ENCODE measurements around the gene ABCC12.

ABCC12 gene

DNA sequence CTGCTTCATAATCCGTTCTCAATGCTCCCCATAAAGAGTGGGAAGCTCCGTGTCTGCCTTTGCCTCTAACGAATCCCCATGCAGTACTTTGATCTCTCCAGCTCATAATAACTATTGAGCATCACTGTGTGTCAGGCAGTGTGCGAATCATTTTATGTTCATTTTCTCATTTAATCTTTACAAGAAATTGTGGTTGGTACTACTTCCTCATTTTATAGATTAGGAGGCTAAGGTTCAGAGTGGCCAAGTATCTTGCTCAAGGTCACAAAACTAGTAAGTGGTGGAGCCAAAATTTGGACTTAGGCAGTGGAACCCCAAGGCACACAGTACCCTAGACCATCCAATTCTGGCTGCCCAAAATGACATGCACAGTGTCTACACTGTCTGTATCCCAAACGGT is 44.8 kb downstream of the ABCC12 start:
- no peak overlapping the region for H3K27ac ChIP-seq
- H3K36me3 ChIP-seq (ENCODE audit: insufficient read depth, low read length) = no peaks in the 10 kb centered on the region
- H3K9ac ChIP-seq (ENCODE audit: insufficient read length) = no peak overlapping the region
- H3K4me3 ChIP-seq = no peak overlapping the region
- TF ChIP-seq EZH2 (IDR thresholded peaks at IDR 0.05) (no peak), FOXP2 (optimal IDR thresholded peaks at IDR 0.05; ENCODE audit: control extremely low read depth, extremely low read length, insufficient read depth) (no peak), POLR2AphosphoS5 (IDR thresholded peaks at IDR 0.05; ENCODE audit: borderline replicate concordance, low read depth, low read length) (no peak)
- no peak for DNase-seq (ENCODE audit: low read depth, low spot score)
- no peaks in the 10 kb centered on the region for H3K9me3 ChIP-seq (ENCODE audit: low read depth, low read length)

DNA sequence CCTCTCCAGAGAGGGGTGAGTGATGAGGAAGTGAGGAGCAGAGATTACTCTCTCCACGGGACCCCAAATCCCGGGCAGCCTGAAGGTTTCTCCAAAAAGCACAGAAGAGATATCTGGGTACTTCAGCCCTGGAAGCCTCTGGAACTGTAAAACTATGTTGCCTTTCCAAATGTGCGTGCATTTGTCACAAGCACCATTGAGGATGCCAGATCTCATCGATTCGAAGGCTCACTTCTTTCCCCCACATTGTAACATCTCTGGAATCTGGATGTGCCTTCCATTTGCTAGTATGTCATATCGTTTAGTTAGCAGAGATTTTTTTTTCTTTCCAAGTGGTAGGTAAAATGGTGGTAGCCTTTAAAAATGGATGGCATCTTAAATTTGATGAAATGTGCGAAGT is 45.8 kb downstream of the ABCC12 start:
- TF ChIP-seq FOXP2 (optimal IDR thresholded peaks at IDR 0.05; ENCODE audit: control extremely low read depth, extremely low read length, insufficient read depth) (no peak), EZH2 (IDR thresholded peaks at IDR 0.05) (no peak), POLR2AphosphoS5 (IDR thresholded peaks at IDR 0.05; ENCODE audit: borderline replicate concordance, low read depth, low read length) (no peak)

DNA sequence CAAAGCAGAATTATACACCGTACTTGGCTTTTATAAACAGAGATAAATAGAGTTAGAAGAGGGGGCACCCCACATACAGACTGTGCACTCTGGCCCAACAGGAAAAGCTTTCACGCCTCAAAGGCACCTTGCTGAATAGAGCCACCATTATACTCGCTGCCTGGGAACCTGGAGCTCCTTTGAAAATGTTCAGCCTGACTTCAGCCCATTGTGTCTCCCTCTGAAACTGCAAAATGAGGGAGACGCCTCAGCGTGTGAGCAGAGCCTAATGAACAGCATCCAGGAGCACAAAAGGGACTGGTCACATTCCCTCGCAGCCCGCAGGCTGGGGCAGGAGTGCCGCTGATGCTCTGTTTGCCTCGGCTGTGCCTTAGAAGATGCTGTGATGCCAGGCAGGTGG is 46.3 kb downstream of the ABCC12 start:
- Histone ChIP-seq H3K9me3 (ENCODE audit: low read depth, low read length) (no peaks in the 10 kb centered on the region), H3K4me3 (no peak overlapping the region), H3K27ac (no peak overlapping the region), H3K36me3 (ENCODE audit: insufficient read depth, low read length) (no peaks in the 10 kb centered on the region), H3K9ac (ENCODE audit: insufficient read length) (no peak overlapping the region)
- no peak for DNase-seq (ENCODE audit: low read depth, low spot score)
- no peak for TF ChIP-seq FOXP2 (optimal IDR thresholded peaks at IDR 0.05; ENCODE audit: control extremely low read depth, extremely low read length, insufficient read depth)
- TF ChIP-seq EZH2 (IDR thresholded peaks at IDR 0.05) = no peak
- no peak for TF ChIP-seq POLR2AphosphoS5 (IDR thresholded peaks at IDR 0.05; ENCODE audit: borderline replicate concordance, low read depth, low read length)

More for the DNA sequence above, 45.8 kb downstream of the ABCC12 start:
- no peaks in the 10 kb centered on the region for H3K9me3 ChIP-seq (ENCODE audit: low read depth, low read length)
- DNase-seq (ENCODE audit: low read depth, low spot score) = no peak
- no peak overlapping the region for H3K9ac ChIP-seq (ENCODE audit: insufficient read length)
- no peaks in the 10 kb centered on the region for H3K36me3 ChIP-seq (ENCODE audit: insufficient read depth, low read length)
- H3K4me3 ChIP-seq = no peak overlapping the region
- H3K27ac ChIP-seq = no peak overlapping the region

DNA sequence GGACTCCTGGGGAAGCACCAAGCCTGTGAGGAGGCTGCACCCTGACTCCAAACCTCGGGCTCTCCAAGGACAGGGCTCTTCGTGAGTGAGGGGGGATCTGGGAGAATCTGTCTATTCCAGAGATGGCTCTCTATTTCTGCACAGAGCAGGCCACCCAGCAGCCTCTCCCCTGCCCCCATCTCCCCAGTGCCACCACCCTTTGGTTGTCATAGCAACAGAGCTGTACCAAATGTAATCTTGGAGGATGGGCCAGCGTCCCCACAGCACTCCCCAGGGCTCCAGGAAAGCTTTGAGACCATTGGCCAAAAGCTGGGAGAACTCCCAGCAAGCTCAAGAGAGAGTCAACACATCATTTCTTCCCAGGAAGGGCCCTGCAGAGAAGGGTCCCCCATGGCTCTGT is 49.3 kb downstream of the ABCC12 start:
- Histone ChIP-seq H3K36me3 (ENCODE audit: insufficient read depth, low read length) (no peaks in the 10 kb centered on the region), H3K4me3 (no peak overlapping the region), H3K9ac (ENCODE audit: insufficient read length) (no peak overlapping the region), H3K9me3 (ENCODE audit: low read depth, low read length) (no peaks in the 10 kb centered on the region), H3K27ac (no peak overlapping the region)
- no peak for TF ChIP-seq EZH2 (IDR thresholded peaks at IDR 0.05)
- no peak for TF ChIP-seq POLR2AphosphoS5 (IDR thresholded peaks at IDR 0.05; ENCODE audit: borderline replicate concordance, low read depth, low read length)
- no peak for TF ChIP-seq FOXP2 (optimal IDR thresholded peaks at IDR 0.05; ENCODE audit: control extremely low read depth, extremely low read length, insufficient read depth)
- DNase-seq (ENCODE audit: low read depth, low spot score) = no peak
